ENCODE data around the gene CYP27A1.

CYP27A1 gene

DNA sequence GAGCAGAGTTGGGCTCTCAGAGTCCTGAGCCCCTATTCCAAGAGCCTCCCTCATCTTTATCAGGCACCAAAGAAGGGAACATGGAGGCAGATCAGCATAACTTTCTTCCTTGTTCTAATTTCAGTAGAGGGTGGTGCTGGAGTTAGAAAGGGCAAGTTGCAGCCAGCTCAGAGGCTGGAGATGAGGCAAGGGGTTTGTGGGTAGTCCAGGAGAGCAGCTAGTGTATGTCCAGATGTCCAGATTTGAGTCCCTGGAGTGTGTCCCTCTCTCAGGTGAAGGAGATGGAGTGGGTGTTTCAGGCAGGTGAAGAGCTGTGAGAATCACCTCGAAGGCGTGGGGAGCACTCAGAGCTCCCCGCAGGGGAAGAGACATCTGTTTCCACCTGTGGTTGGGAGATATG, 50.1 kb downstream of the CYP27A1 start:
- no peaks in the 10 kb centered on the region for H3K36me3 ChIP-seq (ENCODE audit: insufficient read depth, low read length)
- H2AFZ ChIP-seq (ENCODE audit: low read length) = no peak overlapping the region
- H3F3A ChIP-seq (ENCODE audit: insufficient read depth, low read length) = no peaks in the 10 kb centered on the region
- H3K4me1 ChIP-seq (ENCODE audit: insufficient read depth, low read length, severe bottlenecking) = no peaks in the 10 kb centered on the region
- H4K20me1 ChIP-seq (ENCODE audit: insufficient read depth, low read length) = no peaks in the 10 kb centered on the region
- no peaks in the 10 kb centered on the region; the same call in 1 of the 2 replicates for H3K27me3 ChIP-seq (ENCODE audit: insufficient read depth, low read length)
- no peaks in the 10 kb centered on the region for H3K9me3 ChIP-seq (ENCODE audit: low read length)
- H3K4me3 ChIP-seq (ENCODE audit: low read depth, low read length, poor library complexity, severe bottlenecking) = no peak overlapping the region
- no peak overlapping the region for H3K9ac ChIP-seq (ENCODE audit: low read length)
- H3K9me2 ChIP-seq (ENCODE audit: low read depth, low read length) = no peaks in the 10 kb centered on the region
- no peak overlapping the region for H3K27ac ChIP-seq (ENCODE audit: low read depth, low read length, poor library complexity, severe bottlenecking)
- H3K79me2 ChIP-seq (ENCODE audit: insufficient read depth, low read length) = no peaks in the 10 kb centered on the region
- H3K4me2 ChIP-seq (ENCODE audit: low read length) = no peak overlapping the region
- TF ChIP-seq, protein P1, sequence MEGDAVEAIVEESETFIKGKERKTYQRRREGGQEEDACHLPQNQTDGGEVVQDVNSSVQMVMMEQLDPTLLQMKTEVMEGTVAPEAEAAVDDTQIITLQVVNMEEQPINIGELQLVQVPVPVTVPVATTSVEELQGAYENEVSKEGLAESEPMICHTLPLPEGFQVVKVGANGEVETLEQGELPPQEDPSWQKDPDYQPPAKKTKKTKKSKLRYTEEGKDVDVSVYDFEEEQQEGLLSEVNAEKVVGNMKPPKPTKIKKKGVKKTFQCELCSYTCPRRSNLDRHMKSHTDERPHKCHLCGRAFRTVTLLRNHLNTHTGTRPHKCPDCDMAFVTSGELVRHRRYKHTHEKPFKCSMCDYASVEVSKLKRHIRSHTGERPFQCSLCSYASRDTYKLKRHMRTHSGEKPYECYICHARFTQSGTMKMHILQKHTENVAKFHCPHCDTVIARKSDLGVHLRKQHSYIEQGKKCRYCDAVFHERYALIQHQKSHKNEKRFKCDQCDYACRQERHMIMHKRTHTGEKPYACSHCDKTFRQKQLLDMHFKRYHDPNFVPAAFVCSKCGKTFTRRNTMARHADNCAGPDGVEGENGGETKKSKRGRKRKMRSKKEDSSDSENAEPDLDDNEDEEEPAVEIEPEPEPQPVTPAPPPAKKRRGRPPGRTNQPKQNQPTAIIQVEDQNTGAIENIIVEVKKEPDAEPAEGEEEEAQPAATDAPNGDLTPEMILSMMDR (IDR thresholded peaks at IDR 0.05; ENCODE audit: low read length) = no peak
- no peak for TF ChIP-seq EZH2 (IDR thresholded peaks at IDR 0.05; ENCODE audit: borderline replicate concordance, low read length)

- Histone ChIP-seq H3K27ac (ENCODE audit: low read depth, low read length, poor library complexity, severe bottlenecking) (no peak overlapping the region), H3K9me3 (ENCODE audit: low read length) (no peaks in the 10 kb centered on the region), H3K36me3 (ENCODE audit: insufficient read depth, low read length) (no peaks in the 10 kb centered on the region), H3K27me3 (ENCODE audit: insufficient read depth, low read length) (no peaks in the 10 kb centered on the region; the same call in 1 of the 2 replicates), H3K9ac (ENCODE audit: low read length) (no peak overlapping the region), H2AFZ (ENCODE audit: low read length) (no peak overlapping the region), H4K20me1 (ENCODE audit: insufficient read depth, low read length) (no peaks in the 10 kb centered on the region), H3K4me2 (ENCODE audit: low read length) (no peak overlapping the region), H3K9me2 (ENCODE audit: low read depth, low read length) (no peaks in the 10 kb centered on the region), H3F3A (ENCODE audit: insufficient read depth, low read length) (no peaks in the 10 kb centered on the region), H3K79me2 (ENCODE audit: insufficient read depth, low read length) (no peaks in the 10 kb centered on the region), H3K4me1 (ENCODE audit: insufficient read depth, low read length, severe bottlenecking) (no peaks in the 10 kb centered on the region), H3K4me3 (ENCODE audit: low read depth, low read length, poor library complexity, severe bottlenecking) (no peak overlapping the region)
- TF ChIP-seq, protein P1 (IDR thresholded peaks at IDR 0.05; ENCODE audit: low read length) = no peak
- no peak for TF ChIP-seq EZH2 (IDR thresholded peaks at IDR 0.05; ENCODE audit: borderline replicate concordance, low read length)
Observed at GRCh38 chr2:218832520-218832919, 50.6 kb downstream of the CYP27A1 start.

GRCh38 chr2:218833023-218833609, 51.2 kb downstream of the CYP27A1 start:
- no peaks in the 10 kb centered on the region; the same call in 1 of the 2 replicates for H3K27me3 ChIP-seq (ENCODE audit: insufficient read depth, low read length)
- no peaks in the 10 kb centered on the region for H3K9me3 ChIP-seq (ENCODE audit: low read length)
- no peak overlapping the region for H3K9ac ChIP-seq (ENCODE audit: low read length)
- no peaks in the 10 kb centered on the region for H3K4me1 ChIP-seq (ENCODE audit: insufficient read depth, low read length, severe bottlenecking)
- H3K79me2 ChIP-seq (ENCODE audit: insufficient read depth, low read length) = no peaks in the 10 kb centered on the region
- TF ChIP-seq, protein P1 (IDR thresholded peaks at IDR 0.05; ENCODE audit: low read length) = no peak
- no peak for TF ChIP-seq EZH2 (IDR thresholded peaks at IDR 0.05; ENCODE audit: borderline replicate concordance, low read length)
- H3F3A ChIP-seq (ENCODE audit: insufficient read depth, low read length) = no peaks in the 10 kb centered on the region
- no peaks in the 10 kb centered on the region for H4K20me1 ChIP-seq (ENCODE audit: insufficient read depth, low read length)
- no peak overlapping the region for H3K27ac ChIP-seq (ENCODE audit: low read depth, low read length, poor library complexity, severe bottlenecking)
- no peaks in the 10 kb centered on the region for H3K36me3 ChIP-seq (ENCODE audit: insufficient read depth, low read length)
- H2AFZ ChIP-seq (ENCODE audit: low read length) = no peak overlapping the region
- H3K4me3 ChIP-seq (ENCODE audit: low read depth, low read length, poor library complexity, severe bottlenecking) = no peak overlapping the region
- no peak overlapping the region for H3K4me2 ChIP-seq (ENCODE audit: low read length)
- H3K9me2 ChIP-seq (ENCODE audit: low read depth, low read length) = no peaks in the 10 kb centered on the region
